HG02943 (cell line): Measurements from ENCODE around the gene JPT2.

Experiments used
- ATAC-seq: cut with Tn5 transposase; IDR thresholded peaks from one replicate; pipeline ENCODE4 v1.9.1; 2021; ENCODE audit warnings: mild to moderate bottlenecking, low read depth, moderate library complexity; ENCODE audit not compliant: unreplicated experiment

JPT2 gene

DNA sequence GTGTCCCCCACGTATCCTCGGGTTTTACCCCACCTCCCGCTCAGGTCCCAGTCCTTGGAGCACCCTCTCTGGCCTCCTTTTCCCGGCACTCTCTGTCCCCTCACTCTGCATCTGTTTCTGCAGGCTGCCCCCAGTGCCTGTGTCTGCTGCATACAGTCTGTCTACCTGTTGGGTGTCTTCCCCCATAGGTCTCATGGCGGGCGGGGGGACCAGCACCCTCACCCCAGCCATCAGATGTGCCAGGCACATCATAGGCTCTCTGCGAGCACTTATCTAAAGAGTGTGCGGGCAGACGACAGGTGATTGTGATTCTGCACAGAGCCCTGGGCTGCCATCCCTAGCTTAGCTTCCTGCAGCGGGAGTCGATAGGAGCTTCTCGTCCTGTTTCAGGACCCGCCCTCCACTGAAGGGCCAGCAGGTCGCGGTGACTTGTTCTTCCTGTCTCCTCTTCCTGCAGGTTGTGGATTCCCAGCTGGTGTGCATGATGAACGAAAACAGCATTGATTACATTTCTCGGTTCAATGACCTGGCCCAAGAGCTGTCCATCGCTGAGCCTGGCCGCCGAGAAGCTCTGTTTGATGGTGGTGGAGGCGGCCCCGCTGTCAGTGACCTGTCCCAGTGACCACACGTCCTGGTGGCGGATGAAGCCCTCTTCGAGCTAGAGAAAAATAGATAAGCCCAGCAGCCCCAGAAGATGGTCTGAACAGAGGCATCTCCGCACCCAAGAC, 4.5 kb upstream of the JPT2 start:
- ATAC-seq: no peak

DNA sequence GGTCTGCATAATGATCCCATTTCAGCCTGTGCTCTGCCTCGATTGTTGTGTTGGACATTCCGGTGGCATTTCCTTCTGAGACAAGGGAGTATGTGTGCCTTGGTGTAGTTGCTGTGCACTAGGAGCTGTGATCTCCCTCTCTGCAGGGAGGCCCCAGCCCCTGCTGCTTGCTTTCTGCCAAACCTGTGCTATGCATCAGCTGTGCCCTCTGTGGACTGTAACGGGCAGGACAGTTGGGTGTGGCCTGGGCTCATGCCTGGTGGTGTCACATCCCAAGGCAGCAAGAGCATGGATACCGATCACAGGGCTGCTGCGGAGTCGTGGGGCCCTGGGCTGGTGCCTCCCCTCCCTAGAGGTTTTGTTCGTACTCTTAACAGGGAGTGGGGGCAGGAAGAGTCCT, 3.8 kb upstream of the JPT2 start:
- no peak for ATAC-seq

GRCh38 chr16:1674751-1675664, 3.1 kb upstream of the JPT2 start:
- ATAC-seq: no peak

DNA sequence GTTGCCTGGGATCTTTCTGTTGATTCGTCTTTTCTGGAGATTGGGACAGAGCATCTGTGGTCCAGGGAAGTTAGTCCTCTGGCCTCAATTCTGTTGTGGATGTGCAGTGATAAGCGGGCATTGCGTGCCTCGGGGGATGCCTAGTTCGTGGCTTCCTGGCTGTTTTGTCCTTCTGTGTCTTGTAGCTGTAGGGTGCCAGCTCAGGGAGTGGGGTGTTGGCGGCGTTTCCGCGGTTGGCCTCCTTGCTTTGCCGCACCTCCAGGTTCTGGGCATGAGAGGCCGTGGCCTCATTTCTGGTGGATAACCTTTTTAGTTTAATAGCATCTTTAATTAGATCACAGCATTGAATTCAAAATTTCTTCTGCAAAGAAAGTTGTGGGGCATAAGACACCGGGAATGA, 1.4 kb upstream of the JPT2 start:
- ATAC-seq: no peak

GRCh38 chr16:1677339-1677738, 740 bp upstream of the JPT2 start:
- ATAC-seq: no peak

- peak; percentile 3 for ATAC-seq
Observed at GRCh38 chr16:1678500-1679098, 520 bp downstream of the JPT2 start.

DNA sequence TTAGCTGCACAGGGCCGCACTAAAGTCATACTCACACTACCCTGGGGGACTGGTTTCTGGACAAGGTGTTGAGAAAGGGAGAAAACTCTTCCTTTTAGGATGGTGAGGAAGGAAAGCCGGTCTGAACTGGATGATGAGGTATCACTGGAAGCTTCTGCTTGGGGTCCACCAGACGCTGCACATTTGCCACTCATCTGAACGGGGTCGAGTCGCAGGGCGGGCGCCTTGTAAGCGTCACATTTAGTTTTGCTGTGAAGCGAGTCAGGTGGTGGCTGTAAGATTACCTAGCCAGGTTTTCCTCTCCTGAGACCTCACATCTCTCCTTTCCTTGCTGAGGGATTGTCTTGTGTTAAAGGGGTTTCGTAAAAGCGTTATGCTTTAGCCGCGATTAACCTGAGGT, 2.3 kb downstream of the JPT2 start:
- ATAC-seq: no peak

DNA sequence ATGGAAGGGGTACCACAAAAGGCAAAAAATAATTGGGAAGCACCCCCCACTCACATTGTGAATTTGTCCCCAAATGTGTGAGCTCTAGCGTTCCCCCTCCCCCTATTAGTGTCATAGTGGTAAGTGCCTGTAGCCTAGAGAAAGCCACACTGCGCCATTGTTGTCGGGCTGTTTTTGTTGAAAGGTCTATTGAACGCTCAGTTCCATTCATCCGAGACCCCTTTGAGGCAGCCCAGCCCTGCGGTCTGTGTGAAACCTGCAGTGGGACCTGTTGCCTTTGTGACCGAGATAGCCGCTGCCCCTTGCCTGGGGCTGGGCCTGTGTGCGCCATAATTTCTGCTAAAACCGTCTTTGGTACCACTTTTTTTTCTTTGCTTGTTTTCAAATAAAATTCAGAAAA, 3.0 kb downstream of the JPT2 start:
- no peak for ATAC-seq

- ATAC-seq: no peak
Observed at GRCh38 chr16:1687427-1688316, 9.6 kb downstream of the JPT2 start.

DNA sequence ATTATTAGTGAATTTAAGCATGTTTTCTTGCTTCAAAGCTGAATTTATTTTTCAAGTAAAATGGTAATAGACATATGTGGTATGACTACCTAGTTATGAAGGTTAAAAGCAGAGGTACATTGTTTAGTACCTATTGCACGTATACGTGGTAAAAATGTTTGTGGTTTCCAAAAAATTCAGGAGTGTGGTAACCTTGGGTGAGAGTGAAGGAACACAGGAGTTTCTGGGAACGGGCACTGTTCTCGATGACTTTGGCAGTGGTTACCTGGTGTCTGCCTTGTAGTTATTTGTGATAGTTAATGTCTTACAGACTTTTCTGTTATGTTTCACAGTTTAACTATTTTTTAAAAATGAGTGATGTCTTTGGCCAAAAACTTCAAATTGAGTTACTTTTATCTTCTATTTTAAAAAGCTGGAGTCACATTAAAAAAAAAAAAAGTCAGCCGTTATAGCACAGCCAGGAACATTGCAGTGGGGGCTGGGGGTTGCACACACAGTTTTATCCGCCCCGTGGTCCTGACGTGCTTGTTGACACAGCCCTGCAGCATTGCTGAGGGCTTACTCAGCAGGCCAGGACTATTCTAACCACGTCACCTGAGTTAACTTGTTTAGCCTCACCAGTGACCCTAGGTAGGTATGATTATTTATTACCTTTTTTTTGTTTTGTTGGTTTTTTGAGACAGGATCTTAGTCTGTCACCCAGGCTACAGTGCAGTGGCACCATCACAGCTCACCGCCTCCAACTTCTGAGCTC, 10.9 kb downstream of the JPT2 start:
- ATAC-seq: no peak

DNA sequence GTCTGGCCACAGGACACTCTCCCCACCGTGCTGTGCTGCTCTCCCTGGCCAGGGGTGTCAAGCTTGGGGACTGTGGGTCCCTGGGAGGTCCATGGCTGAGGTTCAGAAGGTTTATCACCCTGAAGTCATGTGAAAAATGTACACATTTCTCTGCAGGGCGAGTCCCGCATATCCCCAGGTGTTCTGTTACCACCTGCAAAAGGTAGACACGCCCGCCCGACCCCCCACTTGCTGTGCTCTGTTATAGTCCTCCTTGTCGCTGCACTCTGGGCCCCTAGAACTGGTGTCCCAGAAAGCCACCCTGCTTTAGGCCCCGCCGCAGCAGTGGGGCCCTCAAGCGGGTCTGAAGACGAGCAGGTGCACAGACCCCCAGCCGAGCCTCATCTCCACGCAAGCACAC, 11.8 kb downstream of the JPT2 start:
- ATAC-seq: no peak

DNA sequence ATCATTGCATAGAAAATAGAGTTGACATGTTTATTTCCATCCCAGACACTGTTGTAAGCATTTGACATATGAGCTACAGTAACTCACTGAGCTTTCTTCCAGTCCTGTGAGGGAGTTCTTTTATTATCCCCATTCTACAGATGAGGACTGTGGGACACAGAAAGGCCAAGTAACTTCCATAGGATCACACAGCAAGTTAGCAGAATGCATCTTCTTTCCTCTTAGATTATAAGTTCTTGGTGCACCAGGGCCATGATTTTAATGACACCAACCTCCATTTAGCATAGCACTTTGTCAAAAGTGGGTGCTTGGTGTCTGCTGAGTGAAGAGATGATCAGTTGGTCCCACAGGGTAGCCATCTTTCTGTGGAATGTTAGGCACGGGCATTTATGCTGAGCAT, 12.7 kb downstream of the JPT2 start:
- no peak for ATAC-seq

- ATAC-seq: no peak
Observed at GRCh38 chr16:1691276-1691675, 13.2 kb downstream of the JPT2 start.

DNA sequence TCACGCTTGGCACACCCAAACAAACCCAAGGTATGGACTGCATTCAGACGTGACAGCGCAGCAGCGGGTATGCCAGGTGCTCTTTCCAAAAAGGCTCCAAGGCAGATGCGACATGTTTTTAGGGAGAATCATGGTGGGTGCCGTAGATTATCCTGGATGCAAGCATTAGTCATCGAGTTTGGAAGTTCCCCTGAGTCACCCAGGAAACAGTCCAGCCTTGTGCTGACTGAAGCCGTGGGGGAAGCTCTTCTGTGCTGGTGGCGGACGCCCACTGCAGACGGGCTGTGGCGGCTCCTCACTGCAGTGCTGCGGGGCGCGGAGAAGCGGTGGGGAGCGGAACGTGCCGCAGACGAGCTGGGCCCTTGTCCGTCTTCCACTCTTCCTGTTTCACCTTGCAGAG, 13.9 kb downstream of the JPT2 start:
- ATAC-seq: no peak

GRCh38 chr16:1696863-1697262, 18.8 kb downstream of the JPT2 start:
- no peak for ATAC-seq

DNA sequence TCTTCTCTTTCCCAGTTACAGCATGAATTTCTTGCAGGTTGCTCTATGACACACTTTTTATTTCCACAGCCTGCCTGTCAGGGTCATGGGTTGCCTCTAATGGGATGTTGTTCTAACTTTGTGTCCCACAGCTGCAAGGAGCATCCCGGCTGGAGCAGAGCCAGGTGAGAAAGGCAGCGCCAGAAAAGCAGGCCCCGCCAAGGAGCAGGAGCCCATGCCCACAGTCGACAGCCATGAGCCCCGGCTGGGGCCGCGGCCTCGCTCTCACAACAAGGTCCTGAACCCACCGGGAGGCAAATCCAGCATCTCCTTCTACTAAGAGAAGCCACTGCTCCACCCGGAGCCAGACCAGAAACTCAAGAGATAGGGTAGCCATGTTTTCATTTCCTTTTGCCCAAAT, 20.6 kb downstream of the JPT2 start:
- no peak for ATAC-seq

DNA sequence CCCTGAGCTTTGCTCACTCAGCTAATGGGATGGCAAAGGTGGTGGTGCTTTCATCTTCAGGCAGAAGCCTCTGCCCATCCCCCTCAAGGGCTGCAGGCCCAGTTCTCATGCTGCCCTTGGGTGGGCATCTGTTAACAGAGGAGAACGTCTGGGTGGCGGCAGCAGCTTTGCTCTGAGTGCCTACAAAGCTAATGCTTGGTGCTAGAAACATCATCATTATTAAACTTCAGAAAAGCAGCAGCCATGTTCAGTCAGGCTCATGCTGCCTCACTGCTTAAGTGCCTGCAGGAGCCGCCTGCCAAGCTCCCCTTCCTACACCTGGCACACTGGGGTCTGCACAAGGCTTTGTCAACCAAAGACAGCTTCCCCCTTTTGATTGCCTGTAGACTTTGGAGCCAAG, 22.2 kb downstream of the JPT2 start:
- ATAC-seq: no peak

GRCh38 chr16:1701216-1701878, 23.3 kb downstream of the JPT2 start:
- no peak for ATAC-seq

DNA sequence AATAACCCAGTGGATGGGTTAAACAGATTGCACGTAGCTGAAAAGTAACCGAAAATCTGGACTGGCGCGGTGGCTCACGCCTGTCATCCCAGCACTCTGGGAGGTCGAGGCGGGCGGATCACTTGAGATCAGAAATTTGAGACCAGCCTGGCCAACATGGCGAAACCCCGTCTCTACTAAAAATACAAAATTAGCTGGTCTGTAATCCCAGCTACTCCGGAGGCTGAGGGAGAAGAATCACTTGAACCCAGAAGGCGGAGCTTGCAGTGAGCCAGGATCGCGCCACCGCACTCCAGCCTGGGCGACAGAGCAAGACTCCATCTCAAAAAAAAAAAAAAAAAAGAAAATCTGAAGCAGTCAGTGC, 27.2 kb downstream of the JPT2 start:
- peak; percentile 4 for ATAC-seq
